Activated T-cell treated with anti-CD3 and anti-CD28 coated beads, Interleukin-2, amount 50 U/mL, for 4 hours (primary cell): Measurements from ENCODE around the gene PMS1. TPM values are rescaled to one million over a fixed set of nuclear protein-coding genes. Genes with fewer than 3 reads are reported as not detected.
"Not testable (repeated sequence)": the region's sequence is repeated elsewhere in the genome, so short reads cannot be mapped to it uniquely, and the experiment has no call there.

Source experiments
- ATAC-seq, 2 donors: fragments of 200-7000 bp; cut with Tn5 transposase; one replicate each; pipeline ENCODE4 v1.10.0; 2021
- DNase-seq: peaks from one replicate; pipeline ENCODE4 v3.0.0-alpha.2; 2020
- H3K27me3 Mint-ChIP-seq: one replicate; pipeline ENCODE4 v1.8.0; 2021; ENCODE audit warnings: low read depth, mixed read lengths
- H3K36me3 Mint-ChIP-seq: one replicate; pipeline ENCODE4 v1.8.0; 2022; ENCODE audit warnings: mixed read lengths; ENCODE audit not compliant: insufficient read depth
- H3K4me1 Mint-ChIP-seq: one replicate; pipeline ENCODE4 v1.8.0; 2021; ENCODE audit warnings: low read depth, mixed read lengths
- H3K4me3 Mint-ChIP-seq: one replicate; pipeline ENCODE4 v1.8.0; 2021; ENCODE audit warnings: mild to moderate bottlenecking, moderate library complexity, mixed read lengths
- H3K9me3 Mint-ChIP-seq: one replicate; pipeline ENCODE4 v1.8.0; 2021; ENCODE audit warnings: mixed read lengths
- total RNA-seq, 3 donors: library from RNA; stranded (reverse); gene quantifications; one replicate each; pipeline ENCODE4 v1.2.1, GENCODE V29; 2021

Gene PMS1
- total RNA-seq, 3 donors from 2014 or later, result 30.7 to 34.1 (median 33.0) TPM

DNA sequence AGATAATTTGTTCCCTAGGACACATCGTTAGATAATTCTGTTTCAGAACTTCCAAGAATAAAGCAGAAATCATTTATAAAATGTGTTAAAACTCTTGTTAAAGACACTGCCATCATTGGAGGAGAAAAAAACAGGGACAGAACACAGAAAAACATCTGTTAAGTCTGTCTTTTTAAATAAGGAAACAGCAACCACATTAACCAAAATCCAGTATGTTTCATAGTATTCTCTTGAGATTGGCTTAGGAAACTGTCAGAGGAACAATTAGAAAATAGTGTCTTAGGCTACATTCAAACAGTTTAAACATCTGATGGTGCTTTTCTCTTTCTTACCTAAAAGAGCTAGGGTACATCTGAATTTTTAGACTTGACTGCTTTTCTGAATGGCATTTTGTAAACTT is 81.6 kb downstream of the PMS1 start:
- Mint-ChIP-seq H3K9me3 (peaks cover 5% of the 10 kb centered on the region), H3K27me3 (no peaks in the 10 kb centered on the region), H3K4me1 (no peaks in the 10 kb centered on the region), H3K4me3 (no peak overlapping the region), H3K36me3 (peaks cover 23% of the 10 kb centered on the region)
- ATAC-seq, result no peak
- DNase-seq, result no peak

DNA sequence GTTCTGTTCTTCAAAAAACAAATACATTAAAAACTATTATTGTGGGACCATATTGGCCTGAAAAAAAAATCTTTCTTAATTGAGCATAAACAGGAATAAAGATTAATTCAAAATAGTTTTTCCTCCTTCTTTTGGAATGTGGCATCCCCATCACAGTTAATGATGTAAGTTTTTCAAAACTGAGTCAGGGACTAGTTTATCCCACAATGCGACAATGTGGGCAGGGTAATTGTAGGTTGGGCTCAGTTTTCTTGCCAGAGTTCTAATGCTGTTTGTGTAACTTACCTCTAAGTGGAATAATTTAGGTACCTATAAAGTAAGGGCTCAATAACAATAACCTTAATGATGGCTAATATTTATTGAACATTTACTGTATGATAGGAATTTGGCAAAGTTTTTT is 82.0 kb downstream of the PMS1 start:
- peaks cover 5% of the 10 kb centered on the region for H3K9me3 Mint-ChIP-seq
- peaks cover 25% of the 10 kb centered on the region for H3K36me3 Mint-ChIP-seq
- no peaks in the 10 kb centered on the region for H3K27me3 Mint-ChIP-seq

DNA sequence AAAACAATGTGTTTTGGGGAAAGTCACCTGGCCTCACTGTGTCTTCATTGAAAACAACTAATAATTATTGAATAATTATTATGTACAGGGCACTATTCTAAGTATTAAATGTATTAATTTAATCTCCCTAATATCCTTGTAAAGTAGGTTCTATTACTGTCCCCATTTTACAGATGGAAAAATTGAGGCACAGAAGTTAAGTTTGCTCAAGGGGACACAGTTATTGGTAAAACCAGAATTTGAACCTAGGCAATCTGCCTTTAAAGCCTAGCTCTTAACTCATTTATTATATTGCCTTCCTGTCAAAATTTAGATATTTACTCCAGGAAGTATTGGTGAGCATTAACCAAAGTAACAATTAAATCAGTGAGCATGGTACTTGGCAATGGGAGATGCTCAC is 84.6 kb downstream of the PMS1 start:
- Mint-ChIP-seq H3K36me3 (peaks cover 20% of the 10 kb centered on the region), H3K27me3 (no peaks in the 10 kb centered on the region)

More for the DNA sequence above, 82.0 kb downstream of the PMS1 start:
- DNase-seq (no peak), ATAC-seq (no peak)
- Mint-ChIP-seq H3K4me3 (no peak overlapping the region), H3K4me1 (no peaks in the 10 kb centered on the region)

GRCh38 chr2:189870381-189871085 is 86.3 kb downstream of the PMS1 start:
- peaks cover 9% of the 10 kb centered on the region for H3K4me1 Mint-ChIP-seq
- H3K9me3 Mint-ChIP-seq, result no peaks in the 10 kb centered on the region

More for the DNA sequence above, 84.6 kb downstream of the PMS1 start:
- Mint-ChIP-seq H3K4me1 (no peaks in the 10 kb centered on the region), H3K4me3 (no peak overlapping the region), H3K9me3 (no peaks in the 10 kb centered on the region)
- ATAC-seq, result no peak
- no peak for DNase-seq

DNA sequence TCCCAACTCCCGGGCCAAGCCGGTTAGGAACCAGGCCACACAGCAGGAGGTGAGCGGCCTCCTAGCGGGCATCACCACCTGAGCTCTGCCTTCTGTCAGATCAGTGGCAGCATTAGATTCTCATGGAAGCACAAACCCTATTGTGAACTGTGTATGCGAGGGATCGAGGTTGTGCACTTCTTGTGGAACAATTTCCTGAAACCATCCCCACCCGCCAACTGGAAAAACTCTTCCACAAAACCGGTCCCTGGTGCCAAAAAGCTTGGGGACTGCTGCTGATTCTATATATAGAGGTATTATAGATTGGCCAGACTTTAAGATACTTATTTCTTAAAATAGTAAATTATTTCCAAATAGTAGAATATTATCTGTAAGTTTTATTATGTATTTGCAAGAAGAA is 89.4 kb downstream of the PMS1 start:
- ATAC-seq, result no peak
- peaks cover 33% of the 10 kb centered on the region for H3K36me3 Mint-ChIP-seq
- H3K4me3 Mint-ChIP-seq, result no peak overlapping the region
- no peak for DNase-seq
- H3K4me1 Mint-ChIP-seq, result peaks cover 9% of the 10 kb centered on the region
- no peaks in the 10 kb centered on the region for H3K27me3 Mint-ChIP-seq
- no peaks in the 10 kb centered on the region for H3K9me3 Mint-ChIP-seq

More at GRCh38 chr2:189870381-189871085, 86.3 kb downstream of the PMS1 start:
- Mint-ChIP-seq H3K36me3 (peaks cover 22% of the 10 kb centered on the region), H3K4me3 (no peak overlapping the region), H3K27me3 (no peaks in the 10 kb centered on the region)
- no peak for DNase-seq
- ATAC-seq, result no peak

DNA sequence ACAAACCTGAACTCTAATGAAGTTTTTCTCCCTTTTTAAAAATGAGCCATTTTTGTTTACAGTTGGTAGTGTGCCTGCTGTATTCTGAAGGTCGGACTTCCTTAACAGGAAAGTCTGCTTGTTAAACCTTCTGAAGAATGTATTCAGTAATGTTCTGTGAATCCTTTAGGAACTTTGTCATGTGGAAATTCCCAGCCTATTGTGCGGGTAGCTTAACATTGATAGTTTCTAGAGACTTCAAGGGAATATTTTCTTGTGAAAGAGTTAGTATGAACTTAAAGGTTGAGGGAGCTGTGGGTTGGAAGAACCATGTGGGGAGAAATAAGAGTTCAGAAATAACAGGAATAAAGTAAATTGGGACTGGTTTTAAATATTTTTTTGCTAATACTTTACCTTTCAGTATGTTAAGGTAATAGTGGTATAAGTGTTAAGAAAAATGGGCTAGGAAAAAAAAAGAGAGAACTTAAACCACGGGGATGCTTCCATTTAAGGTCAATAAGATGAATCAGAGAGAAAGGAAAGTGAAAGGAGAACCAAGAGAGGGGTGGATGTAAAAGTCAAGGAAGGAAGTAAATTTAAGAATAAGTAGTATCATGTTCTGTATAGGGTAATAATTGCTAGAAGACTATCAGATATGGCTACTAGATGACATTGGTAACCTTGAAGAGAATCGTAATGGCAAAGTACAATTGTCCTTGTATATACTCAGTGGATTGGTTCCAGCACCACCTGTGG is 90.5 kb downstream of the PMS1 start:
- Mint-ChIP-seq H3K36me3 (peaks cover 30% of the 10 kb centered on the region), H3K4me3 (no peak overlapping the region), H3K27me3 (no peaks in the 10 kb centered on the region), H3K9me3 (no peaks in the 10 kb centered on the region), H3K4me1 (peaks cover 9% of the 10 kb centered on the region)
- DNase-seq (no peak), ATAC-seq (peak in 1 of 2 donors; percentile 43)

DNA sequence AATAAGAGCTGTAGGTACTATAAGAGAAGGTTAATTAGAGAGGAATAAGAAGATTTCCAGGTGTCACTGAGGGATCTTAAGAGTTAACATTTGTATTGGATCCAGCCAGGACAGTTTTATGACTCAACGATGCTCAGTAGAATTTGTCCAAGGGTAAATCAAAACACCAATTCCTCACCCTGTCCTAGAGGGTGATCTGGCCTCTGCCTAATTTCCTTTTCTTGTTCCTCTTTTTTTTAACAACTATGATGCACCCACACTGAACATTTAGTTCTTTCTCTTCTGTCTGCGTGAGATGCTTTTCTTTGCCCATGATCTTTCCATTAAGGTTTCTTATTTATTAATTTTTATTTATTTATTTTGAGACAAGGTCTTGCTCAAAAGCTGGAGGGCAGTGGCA is 92.0 kb downstream of the PMS1 start:
- ATAC-seq, result no peak
- Mint-ChIP-seq H3K4me1 (peaks cover 9% of the 10 kb centered on the region), H3K27me3 (no peaks in the 10 kb centered on the region), H3K9me3 (no peaks in the 10 kb centered on the region), H3K4me3 (no peak overlapping the region), H3K36me3 (peaks cover 27% of the 10 kb centered on the region)
- no peak for DNase-seq

DNA sequence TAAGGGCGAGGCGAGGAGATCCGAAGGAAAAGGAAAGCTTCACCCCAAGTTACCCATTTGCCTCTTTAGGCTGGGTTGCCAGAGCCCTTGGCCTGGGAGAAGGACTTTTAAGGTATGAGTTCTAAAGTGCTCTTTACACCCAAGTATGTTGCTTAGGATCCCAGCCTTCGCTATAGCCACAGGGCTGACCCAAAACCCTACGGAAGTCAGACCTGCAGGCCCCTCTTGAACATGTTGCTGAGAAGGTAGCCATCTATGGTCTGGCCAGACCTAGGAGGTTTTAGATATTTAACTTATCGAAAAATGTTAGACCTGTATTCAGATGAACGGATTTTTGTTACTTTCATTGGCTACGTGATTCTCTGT is 95.4 kb downstream of the PMS1 start:
- peaks cover 4% of the 10 kb centered on the region for H3K4me1 Mint-ChIP-seq
- ATAC-seq, result no peak
- DNase-seq, result no peak
- no peaks in the 10 kb centered on the region for H3K9me3 Mint-ChIP-seq
- no peaks in the 10 kb centered on the region for H3K27me3 Mint-ChIP-seq
- peaks cover 16% of the 10 kb centered on the region for H3K36me3 Mint-ChIP-seq
- no peak overlapping the region for H3K4me3 Mint-ChIP-seq

DNA sequence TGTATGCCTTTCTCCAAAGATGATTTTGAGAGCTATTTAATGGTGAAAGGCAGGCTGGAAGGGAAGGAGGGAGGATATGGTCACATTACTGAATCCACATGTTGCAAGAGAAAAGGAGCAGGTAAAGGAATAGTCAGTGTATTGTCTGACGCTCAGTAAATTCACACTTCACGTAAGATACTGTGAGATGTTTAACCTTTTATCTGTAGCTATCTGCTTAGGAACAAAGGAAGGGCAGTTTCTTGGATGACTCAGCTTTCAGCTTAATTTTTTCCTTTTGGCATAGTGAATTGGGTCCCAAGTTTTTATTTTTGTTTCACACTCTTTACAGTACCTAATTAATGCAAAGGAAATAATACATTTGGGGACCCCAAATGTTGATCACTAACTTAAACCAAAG is 96.2 kb downstream of the PMS1 start:
- DNase-seq, result no peak
- Mint-ChIP-seq H3K36me3 (peaks cover 14% of the 10 kb centered on the region), H3K4me3 (no peak overlapping the region), H3K9me3 (no peaks in the 10 kb centered on the region), H3K4me1 (no peaks in the 10 kb centered on the region), H3K27me3 (no peaks in the 10 kb centered on the region)
- ATAC-seq, result no peak

GRCh38 chr2:189880832-189881492 is 96.7 kb downstream of the PMS1 start:
- Mint-ChIP-seq H3K27me3 (no peaks in the 10 kb centered on the region), H3K9me3 (no peaks in the 10 kb centered on the region), H3K4me3 (no peak overlapping the region), H3K36me3 (peaks cover 14% of the 10 kb centered on the region), H3K4me1 (no peaks in the 10 kb centered on the region)
- ATAC-seq (no peak), DNase-seq (no peak)

GRCh38 chr2:189885368-189885767 is 101.1 kb downstream of the PMS1 start:
- DNase-seq, result no peak
- Mint-ChIP-seq H3K4me1 (no peaks in the 10 kb centered on the region), H3K36me3 (peaks cover 2% of the 10 kb centered on the region), H3K9me3 (no peaks in the 10 kb centered on the region), H3K27me3 (peaks cover 5% of the 10 kb centered on the region), H3K4me3 (no peak overlapping the region)
- ATAC-seq, result no peak

DNA sequence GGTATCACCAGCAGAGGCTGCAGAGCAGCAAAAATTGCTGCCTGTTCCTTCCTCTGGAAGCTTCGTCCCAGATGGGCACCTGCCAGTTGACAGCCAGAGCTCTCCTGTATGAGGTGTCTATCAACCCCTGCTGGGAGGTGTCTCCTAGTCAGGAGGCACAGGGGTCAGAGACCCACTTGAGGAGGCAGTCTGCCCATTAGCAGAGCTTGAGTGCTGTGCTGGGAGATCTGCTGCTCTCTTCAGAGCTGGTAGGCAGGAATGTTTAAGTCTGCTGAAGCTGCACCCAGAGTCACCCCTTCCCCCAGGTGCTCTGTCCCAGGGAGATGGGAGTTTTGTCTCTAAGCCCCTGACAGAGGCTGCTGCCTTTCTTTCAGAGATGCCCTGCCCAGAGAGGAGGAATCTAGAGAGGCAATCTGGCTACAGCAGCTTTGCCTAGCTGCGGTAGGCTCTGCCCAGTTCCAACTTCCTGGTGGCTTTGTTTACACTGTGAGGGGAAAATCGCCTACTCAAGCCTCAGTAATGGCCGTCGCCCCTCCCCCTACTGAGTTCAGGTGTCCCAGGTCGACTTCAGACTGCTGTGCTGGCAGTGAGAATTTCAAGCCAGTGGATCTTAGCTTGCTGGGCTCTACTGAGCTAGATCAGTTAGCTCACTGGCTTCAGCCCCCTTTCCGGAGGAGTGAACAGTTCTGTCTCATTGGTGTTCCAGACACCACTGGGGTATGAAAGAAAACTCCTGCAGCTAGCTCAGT is 108.5 kb downstream of the PMS1 start:
- not testable (repeated sequence) for H3K27me3 Mint-ChIP-seq, ATAC-seq, H3K4me1 Mint-ChIP-seq, H3K4me3 Mint-ChIP-seq, H3K36me3 Mint-ChIP-seq, DNase-seq, H3K9me3 Mint-ChIP-seq

DNA sequence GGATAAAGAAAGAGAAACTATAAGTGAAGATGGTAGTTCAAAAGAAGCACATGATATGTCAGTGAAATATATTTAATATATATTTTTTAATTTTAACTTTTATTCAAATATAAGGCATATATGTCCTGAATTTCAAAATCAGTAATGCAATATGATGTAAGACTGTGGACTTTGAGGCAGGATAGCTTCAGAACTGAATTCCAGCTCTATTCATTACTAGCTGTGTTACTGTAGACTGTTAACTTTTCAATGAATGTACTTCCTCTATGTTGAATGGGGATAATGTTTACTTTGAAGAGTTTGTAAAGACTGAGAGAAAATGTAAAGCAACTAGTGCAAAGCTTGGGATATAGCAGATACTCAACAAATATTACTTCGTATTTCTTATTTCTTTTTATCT is 112.6 kb downstream of the PMS1 start:
- H3K4me3 Mint-ChIP-seq, result no peak overlapping the region
- no peaks in the 10 kb centered on the region for H3K9me3 Mint-ChIP-seq
- no peaks in the 10 kb centered on the region for H3K36me3 Mint-ChIP-seq
- peaks cover 4% of the 10 kb centered on the region for H3K27me3 Mint-ChIP-seq
- no peak for DNase-seq
- H3K4me1 Mint-ChIP-seq, result no peaks in the 10 kb centered on the region
- ATAC-seq, result no peak

DNA sequence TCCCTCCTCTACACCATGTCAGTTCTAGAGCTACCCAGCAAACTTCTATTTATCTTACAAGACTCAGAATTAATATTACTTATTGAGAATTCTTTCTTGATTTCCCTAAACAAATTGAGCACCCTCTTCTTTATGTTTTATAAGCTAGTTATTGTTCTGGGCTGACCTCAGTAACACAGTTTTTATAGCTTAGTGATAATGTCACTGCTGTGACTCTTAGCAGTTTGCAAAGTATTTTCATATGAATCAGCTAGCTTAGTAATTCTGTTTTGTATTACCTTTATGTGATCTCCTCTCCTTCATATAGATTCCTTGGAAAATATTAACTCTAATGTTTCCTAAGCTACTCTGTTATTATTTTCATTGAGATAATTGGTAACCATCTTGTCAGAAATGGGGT is 114.9 kb downstream of the PMS1 start:
- H3K4me1 Mint-ChIP-seq, result no peaks in the 10 kb centered on the region
- ATAC-seq (no peak), DNase-seq (no peak)
- peaks cover 2% of the 10 kb centered on the region for H3K27me3 Mint-ChIP-seq
- no peak overlapping the region for H3K4me3 Mint-ChIP-seq
- H3K9me3 Mint-ChIP-seq, result no peaks in the 10 kb centered on the region
- H3K36me3 Mint-ChIP-seq, result no peaks in the 10 kb centered on the region
